CD4-positive, CD25-positive, alpha-beta regulatory T cell (primary cell): Measurements from ENCODE around the gene SLC2A3. TPM values are rescaled to one million over a fixed set of nuclear protein-coding genes. Genes with fewer than 3 reads are reported as not detected.
"Not testable (repeated sequence)": the region's sequence is repeated elsewhere in the genome, so short reads cannot be mapped to it uniquely, and the experiment has no call there.

ENCODE experiments used
- ATAC-seq, 2 donors: fragments of 150-1000 bp; cut with Tn5 transposase; one replicate each; pipeline ENCODE4 v1.10.0; 2021; ENCODE audit warnings: low read depth in 2 of 2, moderate number of reproducible peaks in 2 of 2, moderate library complexity in 1 of 2
- DNase-seq, 3 donors: peaks; one replicate each; pipeline versions ENCODE4 v3.0.0 to v3.0.0-alpha.2; 2012 to 2022; ENCODE audit warnings: mixed read lengths in 1 of 3
- H3K27ac ChIP-seq: one replicate; pipeline ENCODE4 v1.7.0; 2013; ENCODE audit warnings: mild to moderate bottlenecking, low read length; ENCODE audit not compliant: insufficient read depth, poor library complexity, severe bottlenecking
- H3K27me3 ChIP-seq: one replicate; pipeline ENCODE4 v1.7.0; 2013; ENCODE audit warnings: low read length; ENCODE audit not compliant: control insufficient read depth, insufficient read depth
- H3K36me3 ChIP-seq: one replicate; pipeline ENCODE4 v1.7.0; 2013; ENCODE audit warnings: mild to moderate bottlenecking, low read length, moderate library complexity; ENCODE audit not compliant: control insufficient read depth, insufficient read depth
- H3K4me1 ChIP-seq: 2 replicates; pipeline ENCODE4 v1.7.0; 2013; ENCODE audit warnings: mild to moderate bottlenecking, low read length; ENCODE audit not compliant: insufficient read depth, control insufficient read depth, poor library complexity, severe bottlenecking
- H3K4me3 ChIP-seq: one replicate; pipeline ENCODE4 v1.7.0; 2013; ENCODE audit warnings: low read depth, mild to moderate bottlenecking, low read length, moderate library complexity
- H3K9me3 ChIP-seq, 2 experiments: 1 replicate in 1 of 2; 2 replicates in 1 of 2; pipeline ENCODE4 v1.7.0; 2013; ENCODE audit warnings: low read length in 2 of 2, mild to moderate bottlenecking in 1 of 2, moderate library complexity in 1 of 2; ENCODE audit not compliant: control insufficient read depth in 2 of 2
- H3K27ac Mint-ChIP-seq, 3 donors: one replicate each; pipeline ENCODE4 v1.8.0; 2020 to 2022; ENCODE audit warnings: mild to moderate bottlenecking in 3 of 3, mixed read lengths in 3 of 3, moderate library complexity in 2 of 3
- H3K27me3 Mint-ChIP-seq: one replicate; pipeline ENCODE4 v1.8.0; 2022; ENCODE audit warnings: mild to moderate bottlenecking, mixed read lengths
- H3K36me3 Mint-ChIP-seq: one replicate; pipeline ENCODE4 v1.8.0; 2020; ENCODE audit warnings: mixed read lengths
- H3K4me1 Mint-ChIP-seq, 4 donors: one replicate each; pipeline ENCODE4 v1.8.0; 2020 to 2022; ENCODE audit warnings: mixed read lengths in 4 of 4, mild to moderate bottlenecking in 1 of 4
- H3K4me3 Mint-ChIP-seq, 4 donors: one replicate each; pipeline ENCODE4 v1.8.0; 2020 to 2022; ENCODE audit warnings: mild to moderate bottlenecking in 4 of 4, mixed read lengths in 4 of 4, moderate library complexity in 3 of 4
- H3K9me3 Mint-ChIP-seq, 7 donors: one replicate each; pipeline ENCODE4 v1.8.0; 2020 to 2022; ENCODE audit warnings: mixed read lengths in 7 of 7, mild to moderate bottlenecking in 3 of 7, moderate library complexity in 2 of 7
- polyA plus RNA-seq, 4 donors: library from polyadenylated mRNA; unstranded; fragments of 300-500 nt; fragmentation: Illumina TruSeq; gene quantifications; one replicate each; pipeline ENCODE4 v1.2.3, GENCODE V29; 2021
- total RNA-seq: library from RNA; stranded (reverse); gene quantifications from one replicate; pipeline ENCODE4 v1.2.3, GENCODE V29; 2022

Gene SLC2A3
- total and polyA plus RNA-seq, 5 donors from 2014 or later: 96.9 to 947 (median 105) TPM

- Mint-ChIP-seq H3K4me1 (peaks cover 22 to 67% (median 55%) of the 10 kb centered on the region in 4 donors), H3K27me3 (no peaks in the 10 kb centered on the region), H3K27ac (no peak overlapping the region), H3K9me3 (no peaks in the 10 kb centered on the region), H3K4me3 (peak overlapping the region in 1 of 4 donors; percentile 45), H3K36me3 (peaks cover 62% of the 10 kb centered on the region)
- H3K27ac ChIP-seq: no peak overlapping the region
- H3K4me3 ChIP-seq: no peak overlapping the region
- DNase-seq (peak in 1 of 3 donors; percentile 4), ATAC-seq (no peak)
- peaks cover 89% of the 10 kb centered on the region for H3K36me3 ChIP-seq
- no peaks in the 10 kb centered on the region for H3K9me3 ChIP-seq
- H3K27me3 ChIP-seq: no peaks in the 10 kb centered on the region
- peaks cover 12% of the 10 kb centered on the region for H3K4me1 ChIP-seq
Measured at GRCh38 chr12:7923241-7924236, 12.4 kb downstream of the SLC2A3 start.

GRCh38 chr12:7921181-7921580 lies 14.8 kb downstream of the SLC2A3 start:
- Mint-ChIP-seq H3K36me3 (peaks cover 58% of the 10 kb centered on the region), H3K4me3 (peak overlapping the region in 2 of 4 donors; percentile 9 to 61), H3K27ac (peak overlapping the region in 2 of 3 donors; percentile 56 to 72), H3K4me1 (peaks cover 19 to 66% (median 48%) of the 10 kb centered on the region in 4 donors)
- H3K4me1 ChIP-seq, H3K4me3 ChIP-seq, H3K9me3 Mint-ChIP-seq, ATAC-seq, H3K27me3 Mint-ChIP-seq, H3K9me3 ChIP-seq, DNase-seq, H3K27me3 ChIP-seq, H3K27ac ChIP-seq: not testable (repeated sequence)
- peaks cover 70% of the 10 kb centered on the region for H3K36me3 ChIP-seq

- H3K4me1 ChIP-seq, H3K27ac ChIP-seq, H3K9me3 Mint-ChIP-seq, H3K27me3 ChIP-seq, H3K4me3 ChIP-seq, H3K27ac Mint-ChIP-seq, ATAC-seq, H3K9me3 ChIP-seq, H3K27me3 Mint-ChIP-seq: not testable (repeated sequence)
- DNase-seq: peak in 1 of 3 donors; percentile 7
- H3K4me1 Mint-ChIP-seq: peaks cover 15 to 55% (median 38%) of the 10 kb centered on the region in 4 donors
- H3K36me3 ChIP-seq: peaks cover 45% of the 10 kb centered on the region
- H3K4me3 Mint-ChIP-seq: peak overlapping the region in 2 of 4 donors; percentile 3 to 8
- peaks cover 43% of the 10 kb centered on the region for H3K36me3 Mint-ChIP-seq
Measured at GRCh38 chr12:7918268-7918590, 17.8 kb downstream of the SLC2A3 start.

GRCh38 chr12:7917392-7918267 lies 18.4 kb downstream of the SLC2A3 start:
- no peak for ATAC-seq
- H3K27me3 ChIP-seq: no peaks in the 10 kb centered on the region
- no peak for DNase-seq
- H3K4me1 ChIP-seq: peaks cover 7% of the 10 kb centered on the region
- peak overlapping the region in 1 of 3 donors; percentile 89 for H3K27ac Mint-ChIP-seq
- no peak overlapping the region for H3K27ac ChIP-seq
- H3K36me3 Mint-ChIP-seq: peaks cover 41% of the 10 kb centered on the region
- H3K4me1 Mint-ChIP-seq: peaks cover 15 to 53% (median 36%) of the 10 kb centered on the region in 4 donors
- no peaks in the 10 kb centered on the region for H3K27me3 Mint-ChIP-seq
- peaks cover 0 to 2% (median 0%) of the 10 kb centered on the region in 7 donors for H3K9me3 Mint-ChIP-seq
- no peaks in the 10 kb centered on the region for H3K9me3 ChIP-seq
- H3K4me3 Mint-ChIP-seq: peak overlapping the region in 1 of 4 donors; percentile 62
- no peak overlapping the region for H3K4me3 ChIP-seq
- peaks cover 39% of the 10 kb centered on the region for H3K36me3 ChIP-seq

- peak in 1 of 2 donors; percentile 12 for ATAC-seq
- H3K4me3 Mint-ChIP-seq: peak overlapping the region in 2 of 4 donors; percentile 41 to 62
Measured at GRCh38 chr12:7916936-7917335, 19.1 kb downstream of the SLC2A3 start.

GRCh38 chr12:7915661-7916403 lies 20.2 kb downstream of the SLC2A3 start:
- Mint-ChIP-seq H3K27me3 (no peaks in the 10 kb centered on the region), H3K4me3 (peak overlapping the region in 2 of 4 donors; percentile 1 to 31), H3K9me3 (peaks cover 0 to 2% (median 0%) of the 10 kb centered on the region in 7 donors), H3K36me3 (peaks cover 25% of the 10 kb centered on the region), H3K4me1 (peaks cover 14 to 40% (median 27%) of the 10 kb centered on the region in 4 donors), H3K27ac (peak overlapping the region in 1 of 3 donors; percentile 20)
- DNase-seq: peak in 1 of 3 donors; percentile 15
- Histone ChIP-seq H3K9me3 (no peaks in the 10 kb centered on the region), H3K4me3 (no peak overlapping the region), H3K36me3 (peaks cover 21% of the 10 kb centered on the region), H3K27me3 (no peaks in the 10 kb centered on the region), H3K27ac (no peak overlapping the region), H3K4me1 (peaks cover 4% of the 10 kb centered on the region)
- peak; percentile 26 to 52 for ATAC-seq

More at GRCh38 chr12:7916936-7917335, 19.1 kb downstream of the SLC2A3 start:
- Mint-ChIP-seq H3K9me3 (peaks cover 0 to 2% (median 0%) of the 10 kb centered on the region in 7 donors), H3K36me3 (peaks cover 36% of the 10 kb centered on the region), H3K4me1 (peaks cover 15 to 49% (median 33%) of the 10 kb centered on the region in 4 donors), H3K27me3 (no peaks in the 10 kb centered on the region), H3K27ac (peak overlapping the region in 1 of 3 donors; percentile 89)
- Histone ChIP-seq H3K36me3 (peaks cover 32% of the 10 kb centered on the region), H3K9me3 (no peaks in the 10 kb centered on the region), H3K4me1 (peaks cover 6% of the 10 kb centered on the region), H3K27me3 (no peaks in the 10 kb centered on the region), H3K27ac (no peak overlapping the region), H3K4me3 (no peak overlapping the region)
- DNase-seq: peak in 1 of 3 donors; percentile 11

GRCh38 chr12:7910106-7910505 lies 25.9 kb downstream of the SLC2A3 start:
- H3K27ac Mint-ChIP-seq, H3K36me3 Mint-ChIP-seq, DNase-seq, H3K4me1 Mint-ChIP-seq, H3K27me3 ChIP-seq, ATAC-seq, H3K27me3 Mint-ChIP-seq, H3K9me3 Mint-ChIP-seq, H3K4me3 ChIP-seq, H3K36me3 ChIP-seq, H3K27ac ChIP-seq, H3K9me3 ChIP-seq, H3K4me1 ChIP-seq, H3K4me3 Mint-ChIP-seq: not testable (repeated sequence)
